ENCODE results near the gene PAH.

DNA sequence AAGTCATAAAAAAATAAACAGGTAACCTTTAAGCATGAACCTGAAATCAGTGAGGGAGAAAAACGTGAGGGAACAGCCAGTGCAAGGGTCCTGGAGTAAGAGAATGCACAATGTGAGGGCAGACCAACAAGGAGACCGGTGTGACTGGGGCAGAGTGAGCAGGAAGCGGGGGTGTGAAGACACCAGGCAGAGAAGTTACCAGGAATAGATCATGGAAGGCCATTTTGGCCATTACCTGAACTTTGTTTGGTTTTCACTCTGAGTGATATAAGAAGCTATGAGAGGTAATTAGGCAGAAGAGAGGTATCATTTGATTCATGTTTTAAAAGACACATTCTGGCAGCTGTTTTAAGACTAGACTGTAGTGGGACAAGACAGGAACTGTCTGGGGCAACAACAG is 15.0 kb downstream of the PAH start:
- no peak for TF ChIP-seq EZH2 (IDR thresholded peaks at IDR 0.05; ENCODE audit: insufficient read depth, poor library complexity, severe bottlenecking)
- no peak for TF ChIP-seq EZH2phosphoT487 (IDR thresholded peaks at IDR 0.05; ENCODE audit: insufficient read depth, low read depth)

All from GM23248 (cell line).